MCF 10A (cell line): ENCODE data around the gene DCST2. TPM values are rescaled to one million over a fixed set of nuclear protein-coding genes. Genes with fewer than 3 reads are reported as not detected.

ENCODE experiments used
- BruUV-seq: library from RNA; stranded (reverse); fragments of 400-500 nt; replicated peaks from 2 replicates; lab custom pipeline; 2021; lab: Mats Ljungman, UMichigan
- CTCF ChIA-PET: fragments of 300-600 bp; sonication (Branson Sonifier 250); formaldehyde crosslinking; extraction: SDS; loops from one replicate; lab custom pipeline; 2021; ENCODE audit warnings: antibody characterized with exemption, inconsistent platforms; lab: Yijun Ruan, JAX
- POLR2A ChIA-PET: fragments of 300-600, 350-650 bp; sonication (Branson Sonifier 250); formaldehyde crosslinking; extraction: SDS; loops from one replicate; lab custom pipeline; 2020; ENCODE audit warnings: antibody characterized with exemption, inconsistent platforms; lab: Yijun Ruan, JAX
- DNase-seq: peaks from one replicate; pipeline ENCODE4 v3.0.0-alpha.2; 2018; ENCODE audit not compliant: unreplicated experiment
- H3K27ac Mint-ChIP-seq: one replicate; pipeline ENCODE4 v1.8.0; 2022; ENCODE audit warnings: mild to moderate bottlenecking, low read depth, mixed read lengths; ENCODE audit not compliant: unreplicated experiment
- H3K27me3 Mint-ChIP-seq: one replicate; pipeline ENCODE4 v1.8.0; 2022; ENCODE audit warnings: mixed read lengths; ENCODE audit not compliant: insufficient read depth, unreplicated experiment
- H3K36me3 Mint-ChIP-seq: one replicate; pipeline ENCODE4 v1.8.0; 2022; ENCODE audit warnings: mild to moderate bottlenecking, moderate library complexity, mixed read lengths; ENCODE audit not compliant: insufficient read depth, unreplicated experiment
- H3K4me1 Mint-ChIP-seq: one replicate; pipeline ENCODE4 v1.8.0; 2022; ENCODE audit warnings: mixed read lengths; ENCODE audit not compliant: insufficient read depth, unreplicated experiment
- H3K4me3 Mint-ChIP-seq: one replicate; pipeline ENCODE4 v1.8.0; 2022; ENCODE audit warnings: mild to moderate bottlenecking, moderate library complexity, mixed read lengths; ENCODE audit not compliant: unreplicated experiment
- H3K9me3 Mint-ChIP-seq: one replicate; pipeline ENCODE4 v1.8.0; 2022; ENCODE audit warnings: mixed read lengths; ENCODE audit not compliant: unreplicated experiment
- intact Hi-C: fragments of 100-400 bp; cut with micrococcal nuclease; formaldehyde crosslinking; loops from 2 replicates; pipeline ENCODE4 v1.14.1; 2022
- total RNA-seq: library from RNA; stranded (reverse); gene quantifications from 2 replicates; pipeline ENCODE4 v1.2.3, GENCODE V29; 2022
- TF ChIP-seq, protein P1 (sequence below): fragments of 200-600 bp; IDR thresholded peaks from one replicate; pipeline ENCODE4 v1.8.0; 2022; ENCODE audit warnings: antibody characterized with exemption, mild to moderate bottlenecking; ENCODE audit not compliant: unreplicated experiment

DCST2 gene
- total RNA-seq, 1 experiment from 2014 or later, result 0.91 TPM

DNA sequence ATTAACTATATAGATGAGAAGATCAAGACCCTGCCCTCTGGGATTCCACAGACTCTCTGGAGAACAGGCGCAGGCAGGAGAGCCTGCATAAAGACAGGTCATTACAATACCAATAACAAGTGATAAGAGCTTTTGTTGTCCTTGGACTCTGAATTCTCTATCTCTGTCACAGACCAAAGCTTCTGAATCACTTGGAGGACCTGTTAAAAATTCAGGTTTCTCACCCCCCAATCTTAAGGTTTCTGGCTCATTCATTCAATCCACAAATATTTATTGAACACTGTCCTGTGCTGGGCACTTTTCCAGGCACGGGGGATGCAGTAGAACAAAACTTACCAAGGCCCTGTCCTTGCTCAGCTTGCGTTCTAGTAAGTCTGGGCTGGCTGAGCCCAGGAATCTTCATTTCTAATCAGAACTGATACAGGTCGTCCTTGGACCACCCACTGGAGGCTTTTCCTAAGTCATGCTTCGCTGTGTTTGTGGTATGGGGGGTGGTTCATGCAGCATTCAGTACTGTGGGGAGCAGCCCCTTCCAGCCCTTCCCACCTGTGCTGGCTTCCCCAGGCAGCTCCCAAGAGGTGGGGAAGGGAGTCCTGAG lies 31.4 kb upstream of the DCST2 start:
- no peak for DNase-seq
- TF ChIP-seq, protein P1, sequence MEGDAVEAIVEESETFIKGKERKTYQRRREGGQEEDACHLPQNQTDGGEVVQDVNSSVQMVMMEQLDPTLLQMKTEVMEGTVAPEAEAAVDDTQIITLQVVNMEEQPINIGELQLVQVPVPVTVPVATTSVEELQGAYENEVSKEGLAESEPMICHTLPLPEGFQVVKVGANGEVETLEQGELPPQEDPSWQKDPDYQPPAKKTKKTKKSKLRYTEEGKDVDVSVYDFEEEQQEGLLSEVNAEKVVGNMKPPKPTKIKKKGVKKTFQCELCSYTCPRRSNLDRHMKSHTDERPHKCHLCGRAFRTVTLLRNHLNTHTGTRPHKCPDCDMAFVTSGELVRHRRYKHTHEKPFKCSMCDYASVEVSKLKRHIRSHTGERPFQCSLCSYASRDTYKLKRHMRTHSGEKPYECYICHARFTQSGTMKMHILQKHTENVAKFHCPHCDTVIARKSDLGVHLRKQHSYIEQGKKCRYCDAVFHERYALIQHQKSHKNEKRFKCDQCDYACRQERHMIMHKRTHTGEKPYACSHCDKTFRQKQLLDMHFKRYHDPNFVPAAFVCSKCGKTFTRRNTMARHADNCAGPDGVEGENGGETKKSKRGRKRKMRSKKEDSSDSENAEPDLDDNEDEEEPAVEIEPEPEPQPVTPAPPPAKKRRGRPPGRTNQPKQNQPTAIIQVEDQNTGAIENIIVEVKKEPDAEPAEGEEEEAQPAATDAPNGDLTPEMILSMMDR, result no peak
- H3K27me3 Mint-ChIP-seq, result no peaks in the 10 kb centered on the region
- H3K9me3 Mint-ChIP-seq, result no peaks in the 10 kb centered on the region
- no TSS peak for BruUV-seq
- peaks cover 31% of the 10 kb centered on the region for H3K4me1 Mint-ChIP-seq
- peak overlapping the region; percentile 81 for H3K4me3 Mint-ChIP-seq
- H3K36me3 Mint-ChIP-seq, result peaks cover 54% of the 10 kb centered on the region
- POLR2A ChIA-PET, result interaction anchor here (0.6 to 7.5 kb wide), 17 partner anchors 11 to 584 kb away, joined by 3 to 76 read pairs (median 5); partner anchors contain the start of genes ADAM15, CKS1B, EFNA3 and FLAD1
- no peak overlapping the region for H3K27ac Mint-ChIP-seq
- CTCF ChIA-PET, result interaction anchor here (1.1 to 13.1 kb wide), 11 partner anchors 10 to 584 kb away, joined by 3 to 231 read pairs (median 5); no protein-coding TSS in a partner anchor
- intact Hi-C loops, result no loop called here

DNA sequence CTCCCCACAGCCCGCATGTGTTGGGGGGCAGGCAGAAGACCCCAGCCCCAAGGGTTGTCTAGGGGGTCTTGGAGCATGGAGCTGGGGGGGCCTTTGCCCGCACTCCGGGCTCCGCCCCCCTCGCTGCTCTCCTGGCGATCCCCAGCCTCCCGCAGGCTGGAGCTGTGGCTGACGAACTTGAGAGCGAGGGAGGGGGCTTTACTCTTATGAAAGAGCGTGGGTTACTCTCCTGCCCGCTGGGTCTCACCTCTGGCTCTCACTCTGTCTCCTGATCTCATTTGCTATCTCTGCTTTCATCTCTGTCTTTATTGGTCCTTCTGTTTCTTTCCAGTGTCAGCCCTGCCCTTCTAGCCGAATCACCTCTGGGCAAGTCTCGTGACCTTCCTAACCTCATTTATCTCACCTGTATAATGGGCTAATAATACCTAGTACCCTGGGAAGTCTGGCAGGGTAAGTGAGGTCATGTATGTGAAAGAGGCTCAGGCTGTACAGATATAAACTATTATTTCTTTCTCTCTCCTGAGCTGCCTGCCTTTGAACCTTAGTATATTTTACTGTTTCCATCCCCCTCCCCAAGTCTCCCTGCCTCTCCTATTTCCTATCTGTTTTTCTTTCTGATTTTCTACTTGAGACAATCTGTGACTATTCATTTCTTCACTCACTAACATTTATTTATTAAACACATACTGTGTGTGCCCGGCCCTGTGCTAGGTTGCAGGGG lies 30.7 kb upstream of the DCST2 start:
- peak; percentile 50 for DNase-seq
- intact Hi-C loops, result no loop called here

DNA sequence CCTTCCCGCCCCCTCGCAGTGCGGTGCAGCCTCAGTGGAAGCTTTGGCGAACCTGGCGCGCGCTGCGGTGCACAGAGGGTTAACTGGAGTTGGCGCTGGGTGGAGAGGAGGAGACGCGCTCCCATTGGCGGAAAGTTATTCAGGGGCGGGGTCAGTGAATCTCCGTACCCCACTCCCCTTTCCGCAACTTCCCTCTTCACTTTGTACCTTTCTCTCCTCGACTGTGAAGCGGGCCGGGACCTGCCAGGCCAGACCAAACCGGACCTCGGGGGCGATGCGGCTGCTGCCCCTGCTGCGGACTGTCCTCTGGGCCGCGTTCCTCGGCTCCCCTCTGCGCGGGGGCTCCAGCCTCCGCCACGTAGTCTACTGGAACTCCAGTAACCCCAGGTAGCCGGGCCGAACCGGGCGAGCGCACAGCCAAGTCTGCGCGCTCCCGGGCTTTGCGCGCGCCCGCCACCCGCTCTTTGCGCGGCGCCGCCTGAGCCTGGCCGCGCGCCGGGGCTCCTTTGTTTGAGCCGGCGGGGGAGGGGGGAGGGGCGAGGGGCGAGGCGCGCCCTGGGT lies 30.0 kb upstream of the DCST2 start, which contains the start of gene EFNA4:
TSS of gene EFNA4 (plus strand) at position 191 of the 561 bp plus-strand sequence. CDS start at position 275, 84 bp downstream.
- no peaks in the 10 kb centered on the region for H3K9me3 Mint-ChIP-seq
- no TSS peak for BruUV-seq
- TF ChIP-seq, protein P1, result no peak
- no peaks in the 10 kb centered on the region for H3K27me3 Mint-ChIP-seq
- peaks cover 57% of the 10 kb centered on the region for H3K36me3 Mint-ChIP-seq
- peaks cover 31% of the 10 kb centered on the region for H3K4me1 Mint-ChIP-seq
- H3K27ac Mint-ChIP-seq, result peak within 1 kb of the TSS; percentile 3
- POLR2A ChIA-PET, result interaction anchor here (0.8 to 7.5 kb wide), 12 partner anchors 11 to 127 kb away, joined by 3 to 76 read pairs (median 7); partner anchors contain the start of genes ADAM15, CKS1B, EFNA3 and PMVK
- intact Hi-C loops, result loop anchor here (1.0 kb wide), 1 partner anchor 21 kb away; no protein-coding TSS in a partner anchor
- CTCF ChIA-PET, result interaction anchor here (0.7 to 13.1 kb wide), 4 partner anchors 9 to 21 kb away, joined by 3 to 231 read pairs (median 38); partner anchors contain the start of gene ADAM15
- DNase-seq, result peak; percentile 96
- H3K4me3 Mint-ChIP-seq, result peak within 1 kb of the TSS; percentile 81

More for the DNA sequence above, 30.7 kb upstream of the DCST2 start:
- BruUV-seq, result TSS peak; percentile 55
- H3K36me3 Mint-ChIP-seq, result peaks cover 57% of the 10 kb centered on the region
- H3K4me3 Mint-ChIP-seq, result peak overlapping the region; percentile 81
- ChIA-PET CTCF (interaction anchor here (0.6 to 13.1 kb wide), 13 partner anchors 10 to 583 kb away, joined by 3 to 231 read pairs (median 5); no protein-coding TSS in a partner anchor), POLR2A (interaction anchor here (0.6 to 7.5 kb wide), 17 partner anchors 12 to 583 kb away, joined by 3 to 76 read pairs (median 7); partner anchors contain the start of genes ADAM15, CKS1B, EFNA3 and FLAD1)
- H3K4me1 Mint-ChIP-seq, result peaks cover 31% of the 10 kb centered on the region
- no peaks in the 10 kb centered on the region for H3K27me3 Mint-ChIP-seq
- TF ChIP-seq, protein P1, result no peak
- peak overlapping the region; percentile 3 for H3K27ac Mint-ChIP-seq
- H3K9me3 Mint-ChIP-seq, result no peaks in the 10 kb centered on the region
